HG03469 (cell line): Measurements from ENCODE around the gene TMEM221.

ENCODE experiments used
- ATAC-seq: cut with Tn5 transposase; IDR thresholded peaks from one replicate; pipeline ENCODE4 v1.9.1; 2021; ENCODE audit warnings: mild to moderate bottlenecking, moderate library complexity, moderate number of reproducible peaks; ENCODE audit not compliant: unreplicated experiment

Gene TMEM221

GRCh38 chr19:17445526-17446165 is 2.8 kb downstream of the TMEM221 start:
- ATAC-seq = no peak

GRCh38 chr19:17441241-17442021 is 7.0 kb downstream of the TMEM221 start:
- ATAC-seq = no peak

GRCh38 chr19:17436874-17437267 is 11.6 kb downstream of the TMEM221 start:
- no peak for ATAC-seq

DNA sequence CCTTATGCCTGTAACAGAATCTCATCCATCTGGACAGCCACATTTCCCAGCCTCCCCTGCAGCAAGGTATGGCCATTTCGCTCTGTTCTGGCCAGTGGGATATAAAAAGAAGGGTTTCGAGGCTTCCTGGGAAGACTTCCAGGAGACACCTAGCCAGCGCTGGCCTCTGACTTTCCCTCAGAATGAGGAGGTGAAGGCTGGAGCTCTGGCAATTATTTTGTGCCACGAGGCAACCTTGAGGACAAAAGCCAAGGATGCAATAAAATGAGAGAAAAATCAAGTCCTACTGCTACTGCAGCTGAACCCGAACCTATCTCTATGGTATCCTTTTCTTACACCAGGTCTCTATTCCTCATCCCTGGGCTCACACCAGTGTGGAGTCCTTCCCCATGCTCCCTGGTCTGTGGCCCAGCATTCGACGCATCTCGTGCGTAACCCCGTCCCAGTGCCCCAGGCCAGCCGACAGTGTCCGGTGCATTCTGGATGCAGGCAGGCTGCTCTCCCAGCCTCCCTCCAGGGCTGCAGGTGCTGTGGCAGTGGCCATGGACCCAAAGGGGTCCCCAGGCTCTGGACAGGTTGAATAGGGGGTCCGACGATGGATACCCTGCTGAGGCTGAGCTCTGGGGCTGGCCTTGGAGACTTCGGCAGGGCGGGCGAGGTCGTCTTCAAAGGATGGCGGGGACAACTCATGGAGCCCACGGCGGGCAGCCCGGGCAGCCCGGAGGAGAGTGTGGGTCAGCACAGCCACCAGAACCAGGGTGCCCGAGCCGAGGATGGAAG is 12.2 kb downstream of the TMEM221 start:
- no peak for ATAC-seq

DNA sequence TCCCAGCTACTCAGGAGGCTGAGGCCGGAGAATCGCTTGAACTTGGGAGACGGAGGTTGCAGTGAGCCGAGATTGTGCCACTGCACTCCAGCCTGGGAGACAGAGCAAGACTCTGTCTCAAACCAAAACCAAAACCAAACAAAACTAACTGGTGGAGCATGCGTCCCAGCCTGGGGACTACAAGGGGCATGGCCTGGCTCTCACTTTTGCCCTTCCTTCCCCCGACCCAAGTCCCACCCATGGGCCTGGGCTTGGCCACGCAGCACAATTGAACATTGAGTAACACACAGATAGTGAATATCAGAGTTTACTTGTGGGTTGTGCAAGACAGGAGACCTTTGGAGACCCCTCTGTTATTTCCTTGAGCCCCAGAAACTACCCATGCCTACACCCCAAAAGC is 13.2 kb downstream of the TMEM221 start:
- no peak for ATAC-seq

- no peak for ATAC-seq
Measured at GRCh38 chr19:17431417-17431816, 17.1 kb downstream of the TMEM221 start.

DNA sequence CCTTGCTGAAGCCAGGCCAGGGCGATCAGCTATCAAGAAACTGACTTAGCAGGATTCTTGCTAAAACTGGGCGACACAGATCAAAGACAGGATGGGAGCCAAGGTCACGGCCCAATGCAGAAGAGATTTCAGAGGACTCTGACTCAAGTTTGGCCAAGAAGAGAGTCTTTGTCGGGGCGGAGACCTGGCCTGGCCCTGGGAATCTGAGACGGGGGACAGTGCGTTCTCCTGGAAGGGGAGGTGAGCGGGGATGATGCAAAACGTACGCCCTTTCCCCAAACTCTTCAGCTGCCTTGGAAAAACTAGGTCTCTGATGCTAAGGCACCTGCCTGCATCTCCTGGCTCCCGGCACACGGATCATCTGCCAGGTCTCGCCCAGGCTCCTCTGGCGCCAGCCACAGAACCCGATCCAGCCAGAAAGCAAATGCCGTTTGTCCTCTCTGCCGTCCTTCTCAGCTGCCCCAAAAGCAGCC is 18.8 kb downstream of the TMEM221 start:
- no peak for ATAC-seq

DNA sequence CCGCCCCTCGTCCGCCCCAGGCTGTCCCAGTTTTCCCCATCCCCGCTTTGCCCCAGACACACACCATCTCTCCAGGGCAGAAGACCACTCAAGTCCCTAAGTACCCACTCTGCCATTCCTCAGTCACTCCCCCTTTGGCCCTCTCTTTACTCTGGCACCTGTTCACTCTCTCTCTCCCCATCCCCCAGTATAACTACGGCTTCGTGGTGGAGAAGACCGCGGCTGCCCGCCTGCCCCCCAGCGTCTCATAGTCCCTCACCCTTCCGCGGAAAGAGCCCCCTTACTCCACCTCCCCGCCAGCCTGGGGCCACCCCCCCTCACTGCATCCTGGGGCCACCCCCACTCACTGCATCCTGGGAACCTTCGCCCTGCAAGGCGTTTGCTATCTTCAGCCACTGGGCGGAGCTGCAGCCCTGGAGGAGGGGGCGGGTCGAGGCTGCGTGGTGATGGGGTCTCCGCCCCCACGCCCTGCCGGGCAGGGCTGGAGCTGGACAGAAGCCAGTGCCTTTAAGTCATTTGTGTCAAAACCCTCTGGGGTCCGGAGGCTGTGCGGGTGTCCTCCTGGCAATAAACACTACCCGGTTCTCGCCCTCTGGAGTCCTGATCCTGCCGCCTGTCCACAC is 23.6 kb downstream of the TMEM221 start:
- ATAC-seq = no peak

GRCh38 chr19:17423429-17424208 is 24.8 kb downstream of the TMEM221 start:
- ATAC-seq = no peak

- ATAC-seq = no peak
Measured at GRCh38 chr19:17421942-17422341, 26.5 kb downstream of the TMEM221 start.

- no peak for ATAC-seq
Measured at GRCh38 chr19:17420475-17420924, 28.0 kb downstream of the TMEM221 start.

DNA sequence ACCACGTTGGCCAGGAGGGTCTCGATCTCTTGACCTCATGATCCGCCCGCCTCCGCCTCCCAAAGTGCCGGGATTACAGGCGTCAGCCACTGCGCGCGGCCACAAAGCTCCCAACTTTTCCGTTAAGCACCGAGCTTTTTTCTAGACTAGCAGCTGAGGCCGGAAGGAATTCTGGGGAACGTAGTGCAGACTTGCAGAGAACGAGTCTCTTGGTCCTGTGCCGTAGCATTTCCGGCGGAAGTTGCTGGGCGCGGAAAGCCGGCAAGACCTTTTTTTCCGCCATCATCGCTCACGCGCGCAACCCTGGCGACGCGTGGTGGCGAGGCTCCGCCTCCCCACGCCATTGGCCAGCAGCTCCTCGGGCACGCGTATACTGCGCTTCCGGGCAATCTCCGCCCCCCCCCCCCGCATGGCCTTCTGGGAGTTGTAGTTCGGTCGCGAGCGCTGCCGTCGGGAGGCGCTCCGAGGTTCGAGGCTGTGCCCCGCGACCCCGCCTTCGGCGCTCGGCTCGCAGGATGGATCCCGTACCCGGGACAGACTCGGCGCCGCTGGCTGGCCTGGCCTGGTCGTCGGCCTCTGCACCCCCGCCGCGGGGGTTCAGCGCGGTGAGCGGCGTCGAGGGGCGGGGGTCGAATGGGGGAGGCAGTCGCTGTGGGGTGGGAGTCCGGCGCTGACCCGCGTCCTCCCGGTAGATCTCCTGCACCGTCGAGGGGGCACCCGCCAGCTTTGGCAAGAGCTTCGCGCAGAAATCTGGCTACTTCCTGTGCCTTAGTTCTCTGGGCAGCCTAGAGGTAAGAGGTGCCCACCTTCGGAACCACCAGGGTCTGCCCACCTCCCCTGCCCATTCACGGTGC is 28.6 kb downstream of the TMEM221 start, which contains the start of gene MVB12A:
Gene MVB12A, plus strand, starts transcription at position 427 of the 854 bp plus-strand sequence. Its CDS starts 89 bp downstream, at position 516.
- ATAC-seq = peak; percentile 70

DNA sequence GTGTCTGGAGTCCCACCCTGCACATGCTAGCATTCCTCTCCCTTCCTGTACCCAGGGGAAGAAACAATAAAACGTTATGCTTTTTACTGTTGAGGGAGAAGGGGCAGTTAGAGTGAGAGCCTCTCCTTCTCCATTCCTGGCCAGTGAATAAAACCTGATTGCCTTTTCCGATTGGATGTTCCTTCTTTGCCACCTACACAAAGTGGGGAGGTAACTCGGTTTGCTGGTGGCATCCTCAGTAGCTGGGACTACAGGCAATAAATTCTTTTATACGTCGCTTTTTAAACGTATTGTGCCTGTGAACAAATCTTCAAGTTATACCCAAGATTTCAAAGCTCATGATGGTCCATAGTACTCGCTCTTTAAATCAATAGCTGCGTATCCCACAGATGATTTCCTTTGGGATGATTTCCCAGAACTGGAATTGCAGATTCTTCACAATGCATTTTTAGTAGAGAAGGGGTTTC is 29.3 kb downstream of the TMEM221 start:
- ATAC-seq = no peak

DNA sequence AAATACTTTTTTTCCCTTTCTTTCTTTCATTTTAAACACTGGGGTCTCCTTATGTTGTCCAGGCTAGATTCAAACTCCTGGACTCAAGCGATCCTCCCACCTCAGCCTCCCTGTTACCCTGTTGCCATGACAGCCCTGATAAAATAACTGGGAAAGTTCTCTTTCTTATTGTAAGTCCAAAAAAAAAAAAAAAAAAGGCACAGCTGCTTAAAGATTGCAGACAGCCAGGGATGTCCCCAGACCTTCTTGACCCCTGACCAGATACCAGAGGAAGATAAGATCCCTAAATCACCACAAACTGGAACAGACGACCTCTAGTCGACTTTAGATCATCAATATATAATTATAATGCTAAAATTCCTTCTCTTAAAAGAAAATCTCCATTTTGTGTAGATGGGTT is 29.8 kb downstream of the TMEM221 start:
- ATAC-seq = no peak

DNA sequence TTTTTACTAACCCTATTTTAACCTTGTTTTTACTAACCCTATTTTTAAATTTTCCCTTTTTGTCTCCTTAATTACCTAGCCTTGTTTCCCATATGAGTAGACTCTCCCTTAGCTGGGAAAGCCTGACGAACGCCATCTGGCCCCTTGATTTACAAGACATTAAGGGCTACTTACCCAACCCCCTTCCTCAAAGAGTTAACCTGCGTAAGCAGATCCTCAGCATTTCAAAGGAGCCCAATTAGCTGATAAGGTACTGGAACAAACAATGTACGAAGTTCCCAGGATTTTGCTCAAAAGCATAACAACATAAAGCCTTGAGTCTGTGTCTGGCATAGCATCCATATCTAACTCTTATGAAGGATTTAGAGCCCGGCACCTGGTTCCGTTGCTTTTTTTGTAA is 33.3 kb downstream of the TMEM221 start:
- no peak for ATAC-seq

- ATAC-seq = no peak
Measured at GRCh38 chr19:17414097-17414496, 34.4 kb downstream of the TMEM221 start.

DNA sequence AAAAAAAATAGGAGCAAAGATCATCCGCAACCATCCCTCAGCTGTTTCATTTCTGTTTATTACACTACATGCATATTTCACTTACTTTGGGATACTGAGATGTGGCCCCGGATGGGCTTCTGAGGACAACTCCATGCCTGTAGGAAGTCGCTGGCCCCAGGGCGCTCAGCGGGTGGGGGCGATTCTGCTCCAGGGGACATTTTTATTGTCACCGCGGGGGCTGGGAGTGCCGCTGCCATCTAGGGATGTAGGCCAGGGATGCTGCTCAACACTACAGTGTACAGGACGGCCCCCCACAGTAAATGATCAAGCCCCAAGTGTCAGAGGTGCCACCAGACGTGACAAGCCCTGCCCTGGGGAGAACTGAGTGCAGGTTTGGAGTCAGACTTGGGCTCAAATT is 36.7 kb downstream of the TMEM221 start:
- ATAC-seq = no peak

DNA sequence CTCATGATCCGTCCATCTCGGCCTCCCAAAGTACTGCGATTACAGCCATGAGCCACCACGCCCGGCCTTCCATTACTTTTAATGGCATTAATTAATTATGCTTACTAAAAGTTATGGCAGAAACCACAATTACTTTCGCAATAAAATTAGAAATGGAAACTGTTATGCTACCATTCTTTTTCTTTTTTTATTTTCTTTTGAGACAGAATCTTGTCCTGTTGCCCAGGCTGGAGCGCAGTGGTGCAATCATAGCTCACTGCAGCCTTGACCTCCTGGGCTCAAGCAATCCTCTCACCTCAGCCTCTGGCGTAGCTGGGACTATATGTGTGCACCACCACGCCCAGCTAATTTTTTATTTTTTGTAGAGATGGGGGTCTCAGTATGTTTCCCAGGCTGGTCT is 38.5 kb downstream of the TMEM221 start:
- ATAC-seq = no peak

GRCh38 chr19:17406887-17407196 is 41.6 kb downstream of the TMEM221 start:
- no peak for ATAC-seq
